Measurements from ENCODE around the gene B3GAT3. TPM values are rescaled to one million over a fixed set of nuclear protein-coding genes. Genes with fewer than 3 reads are reported as not detected.

B3GAT3 gene
- total RNA-seq, 4 donors from 2014 or later, result 23.0 to 33.4 (median 25.1) TPM

- DNase-seq, result peak; percentile 64 to 65
- 1% methylated on average over 17 of the region's 30 CpGs; no CpG with 5 or more reads in 1 of the 2 donors for WGBS, 2 donors
- intact Hi-C loops (cut with DNase I), result no loop called here
- TF ChIP-seq POLR2A (IDR thresholded peaks at IDR 0.05) (no peak), CTCF (IDR thresholded peaks at IDR 0.05) (no peak)
- Histone ChIP-seq H3K4me1 (peaks cover 19 to 21% of the 10 kb centered on the region in 2 donors), H3K27me3 (no peaks in the 10 kb centered on the region), H3K27ac (peak overlapping the region; percentile 82 to 95 (median 86)), H3K36me3 (peaks cover 23 to 30% of the 10 kb centered on the region in 2 donors), H3K4me3 (replicated peaks in 1 of 3) (peak overlapping the region; percentile 86 to 96 (median 87)), H3K9me3 (no peaks in the 10 kb centered on the region)
Measured at GRCh38 chr11:62601122-62601371, 20.7 kb downstream of the B3GAT3 start.

- Histone ChIP-seq H3K36me3 (peaks cover 28 to 33% of the 10 kb centered on the region in 2 donors), H3K4me1 (peaks cover 19 to 21% of the 10 kb centered on the region in 2 donors)
- 5 to 6% methylated on average over 14 to 16 of the region's 26 CpGs for WGBS, 2 donors
Measured at GRCh38 chr11:62600367-62601121, 21.2 kb downstream of the B3GAT3 start.

GRCh38 chr11:62599901-62600300 lies 21.9 kb downstream of the B3GAT3 start:
- peak overlapping the region in 1 of 3 donors; percentile 86 for H3K4me3 ChIP-seq (replicated peaks in 1 of 3)
- H3K27me3 ChIP-seq, result no peaks in the 10 kb centered on the region
- DNase-seq, result no peak
- intact Hi-C loops (cut with DNase I), result no loop called here
- peak overlapping the region in 1 of 3 donors; percentile 45 for H3K27ac ChIP-seq
- peaks cover 34 to 36% of the 10 kb centered on the region in 2 donors for H3K36me3 ChIP-seq
- H3K9me3 ChIP-seq, result no peaks in the 10 kb centered on the region
- WGBS, 2 donors, result 64 to 69% methylated on average over 5 of the region's 5 CpGs
- H3K4me1 ChIP-seq, result peaks cover 19 to 21% of the 10 kb centered on the region in 2 donors
- TF ChIP-seq POLR2A (IDR thresholded peaks at IDR 0.05), result no peak
- TF ChIP-seq CTCF (IDR thresholded peaks at IDR 0.05), result no peak

More at GRCh38 chr11:62600367-62601121, 21.2 kb downstream of the B3GAT3 start:
- intact Hi-C loops (cut with DNase I), result no loop called here
- TF ChIP-seq CTCF (IDR thresholded peaks at IDR 0.05) (no peak), POLR2A (IDR thresholded peaks at IDR 0.05) (no peak)
- Histone ChIP-seq H3K27ac (peak overlapping the region; percentile 82 to 95 (median 86)), H3K27me3 (no peaks in the 10 kb centered on the region), H3K9me3 (no peaks in the 10 kb centered on the region), H3K4me3 (replicated peaks in 1 of 3) (peak overlapping the region; percentile 86 to 96 (median 87))
- DNase-seq, result no peak

- WGBS, 2 donors, result 59% methylated on average over 6 to 7 of the region's 7 CpGs
- intact Hi-C loops (cut with DNase I), result no loop called here
- Histone ChIP-seq H3K4me3 (replicated peaks in 1 of 3) (peak overlapping the region in 1 of 3 donors; percentile 9), H3K36me3 (peaks cover 40 to 42% of the 10 kb centered on the region in 2 donors), H3K27me3 (no peaks in the 10 kb centered on the region), H3K4me1 (peaks cover 19 to 21% of the 10 kb centered on the region in 2 donors), H3K9me3 (no peaks in the 10 kb centered on the region), H3K27ac (peak overlapping the region in 2 of 3 donors; percentile 24 to 45)
- DNase-seq, result peak; percentile 80 to 85
- TF ChIP-seq CTCF (IDR thresholded peaks at IDR 0.05) (no peak), POLR2A (IDR thresholded peaks at IDR 0.05) (no peak)
Measured at GRCh38 chr11:62599069-62599696, 22.6 kb downstream of the B3GAT3 start.

GRCh38 chr11:62595124-62595523 lies 26.7 kb downstream of the B3GAT3 start:
- TF ChIP-seq CTCF (IDR thresholded peaks at IDR 0.05) (no peak), POLR2A (IDR thresholded peaks at IDR 0.05) (no peak)
- Histone ChIP-seq H3K27ac (no peak overlapping the region), H3K4me1 (peaks cover 19 to 32% of the 10 kb centered on the region in 2 donors), H3K36me3 (peaks cover 48 to 51% of the 10 kb centered on the region in 2 donors), H3K4me3 (replicated peaks in 1 of 3) (no peak overlapping the region), H3K9me3 (no peaks in the 10 kb centered on the region), H3K27me3 (no peaks in the 10 kb centered on the region)
- intact Hi-C loops (cut with DNase I), result no loop called here
- WGBS, 2 donors, result 86 to 88% methylated on average over 8 of the region's 8 CpGs
- DNase-seq, result no peak

Data from thyroid gland (tissue), 4 donors.